GM21529 (cell line): ENCODE results near the gene IQUB.
"Not testable (repeated sequence)": the region's sequence is repeated elsewhere in the genome, so short reads cannot be mapped to it uniquely, and the experiment has no call there.

Experiments used
- ATAC-seq: cut with Tn5 transposase; IDR thresholded peaks from one replicate; pipeline ENCODE4 v1.9.1; 2021; ENCODE audit not compliant: unreplicated experiment

Gene IQUB

DNA sequence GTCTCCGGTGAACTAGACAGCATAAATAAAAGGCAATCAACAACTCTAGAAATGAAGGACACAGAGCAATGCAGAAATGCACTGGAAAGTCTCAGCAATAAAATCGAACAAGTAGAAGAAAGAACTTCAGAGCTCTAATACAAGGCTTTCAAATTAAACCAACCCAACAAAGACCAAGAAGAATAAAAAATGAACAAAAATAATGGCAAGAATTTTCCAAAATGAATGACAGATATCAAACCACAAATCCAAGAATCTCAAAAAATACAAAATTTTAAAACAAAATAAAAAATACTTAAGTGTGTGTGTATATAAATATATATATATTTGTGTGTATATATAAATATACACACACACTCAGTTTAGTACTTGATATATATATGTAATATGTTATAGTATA is 110.8 kb downstream of the IQUB start:
- ATAC-seq = no peak

DNA sequence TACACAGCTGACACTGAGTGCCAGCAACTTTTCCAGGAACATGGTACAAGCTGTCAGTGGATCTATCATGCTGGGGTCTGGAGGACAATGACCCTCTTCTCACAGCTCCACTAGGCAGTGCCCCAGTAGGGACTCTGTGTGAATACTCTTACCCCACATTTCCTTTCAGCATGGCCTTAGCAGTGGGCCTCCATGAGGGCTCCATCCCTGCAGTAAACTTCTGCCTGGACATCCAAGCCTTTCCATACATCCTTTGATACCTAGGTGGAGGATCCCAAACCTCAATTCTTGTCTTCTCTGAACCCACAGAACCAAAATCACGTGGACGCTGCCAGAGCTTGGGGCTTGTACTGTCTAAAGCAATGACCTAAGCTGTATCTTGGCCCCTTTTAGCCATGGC is 116.8 kb downstream of the IQUB start:
- ATAC-seq = no peak

DNA sequence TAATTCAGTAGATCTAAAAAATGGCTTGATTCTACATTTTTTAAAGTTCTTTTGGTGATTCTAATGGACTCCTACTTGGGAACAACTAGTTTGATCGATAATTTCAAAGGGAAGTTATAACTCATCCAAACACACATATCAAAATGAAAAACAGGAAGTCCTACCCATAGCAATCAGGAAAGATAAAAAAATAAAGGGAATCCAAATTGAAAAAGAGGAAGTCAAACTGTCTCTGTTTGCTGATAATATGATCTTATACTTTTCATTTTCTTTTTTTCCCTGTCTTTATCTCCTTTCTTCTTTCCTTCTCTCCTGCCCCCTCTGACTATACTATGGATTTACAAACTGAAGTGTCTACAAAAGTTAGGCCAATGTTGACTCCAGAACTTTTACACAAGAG is 118.8 kb downstream of the IQUB start:
- no peak for ATAC-seq

DNA sequence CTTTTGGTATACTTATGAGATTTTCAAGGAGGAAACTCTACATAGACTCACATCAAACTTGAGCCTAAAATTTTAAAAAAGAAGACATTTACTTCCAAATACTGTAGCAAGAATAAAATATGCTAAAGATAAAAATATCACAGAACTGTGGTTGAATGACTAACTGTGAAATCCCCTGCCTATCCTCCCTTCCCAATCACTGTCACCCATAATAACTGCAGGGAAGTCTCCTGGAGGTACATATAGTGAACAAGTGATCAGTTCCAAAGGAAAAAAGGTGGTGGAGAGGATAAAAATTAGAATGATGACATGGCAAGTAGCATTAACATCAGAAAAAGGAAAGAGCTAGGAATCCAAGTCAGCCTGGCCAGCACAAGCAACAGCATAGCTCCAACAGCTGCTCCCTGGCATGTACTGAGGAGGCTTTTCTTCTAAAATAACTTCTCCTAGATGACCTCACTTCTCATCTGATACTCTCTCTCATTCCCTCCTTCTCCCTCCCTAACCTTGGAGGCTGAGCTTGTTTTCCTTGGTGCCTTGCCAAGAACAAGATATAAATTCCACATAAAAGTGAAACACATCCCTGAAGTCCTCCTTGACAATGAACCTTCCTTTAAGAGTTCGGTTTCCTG is 124.0 kb downstream of the IQUB start:
- ATAC-seq = no peak

DNA sequence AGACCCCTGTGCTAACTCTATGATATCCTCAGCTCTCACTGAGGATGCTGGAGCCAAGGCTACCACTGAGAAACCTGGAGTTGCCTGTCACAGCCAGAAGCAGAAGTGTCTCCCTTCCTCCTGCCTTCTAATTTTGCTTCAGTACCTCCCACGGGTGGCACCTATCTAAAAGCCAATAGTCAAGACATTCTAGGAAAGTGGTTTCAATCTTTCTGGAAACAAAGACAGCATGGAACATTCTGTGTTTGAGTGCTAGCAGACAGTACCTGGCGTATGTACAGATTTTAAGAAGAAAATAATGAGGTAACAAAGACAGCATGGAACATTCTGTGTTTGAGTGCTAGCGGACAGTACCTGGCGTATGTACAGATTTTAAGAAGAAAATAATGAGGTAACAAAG is 126.4 kb downstream of the IQUB start:
- ATAC-seq = not testable (repeated sequence)
